Activated CD8-positive, alpha-beta memory T cell treated with anti-CD3 and anti-CD28 coated beads, Interleukin-2, amount 50 U/mL, for 4 hours (primary cell): ENCODE data around the gene C10orf53.
"Not testable (repeated sequence)": the region's sequence is repeated elsewhere in the genome, so short reads cannot be mapped to it uniquely, and the experiment has no call there.

Experiments used
- DNase-seq: peaks from one replicate; pipeline ENCODE4 v3.0.0-alpha.2; 2020

C10orf53 gene

DNA sequence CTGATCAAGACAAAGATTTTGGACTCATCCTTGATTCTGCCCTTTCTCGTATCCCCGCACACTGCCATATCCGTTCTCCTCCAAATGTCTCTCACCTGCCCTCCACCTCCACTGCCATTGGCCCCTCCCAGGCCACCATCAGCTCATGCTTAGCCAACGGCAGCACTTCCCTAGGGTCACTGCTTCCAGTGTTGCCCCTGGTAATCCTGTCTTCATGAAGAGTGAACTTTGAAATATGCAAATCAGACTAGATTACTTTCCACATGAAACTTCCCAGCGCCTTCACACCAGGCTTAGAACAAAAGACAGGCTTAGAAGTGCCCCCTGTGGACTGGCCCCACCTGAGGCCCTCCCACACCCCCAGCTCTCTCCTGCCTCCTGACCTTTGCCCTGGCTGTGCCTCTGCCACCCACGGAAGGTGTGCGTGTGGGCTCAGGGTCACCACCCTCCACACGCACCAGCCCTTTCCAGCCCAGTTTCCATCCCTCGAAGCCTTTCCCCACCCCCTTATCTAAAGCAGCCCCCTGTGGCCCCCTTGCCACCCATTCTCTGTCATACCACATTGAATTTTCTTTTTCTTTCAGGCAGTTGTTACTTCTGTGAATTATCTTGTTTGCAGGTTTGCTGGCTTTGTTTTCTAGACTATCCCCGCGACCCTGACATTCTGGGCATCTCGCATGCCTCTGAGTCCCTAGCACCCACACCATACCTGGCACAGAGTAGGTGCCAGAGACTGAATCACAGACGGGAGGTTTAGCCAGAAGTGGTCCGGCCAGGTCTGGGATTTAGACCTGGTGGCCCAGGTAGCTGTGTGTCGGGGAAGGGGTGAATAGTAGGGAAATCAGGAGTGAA is 26.8 kb upstream of the C10orf53 start:
- no peak for DNase-seq

DNA sequence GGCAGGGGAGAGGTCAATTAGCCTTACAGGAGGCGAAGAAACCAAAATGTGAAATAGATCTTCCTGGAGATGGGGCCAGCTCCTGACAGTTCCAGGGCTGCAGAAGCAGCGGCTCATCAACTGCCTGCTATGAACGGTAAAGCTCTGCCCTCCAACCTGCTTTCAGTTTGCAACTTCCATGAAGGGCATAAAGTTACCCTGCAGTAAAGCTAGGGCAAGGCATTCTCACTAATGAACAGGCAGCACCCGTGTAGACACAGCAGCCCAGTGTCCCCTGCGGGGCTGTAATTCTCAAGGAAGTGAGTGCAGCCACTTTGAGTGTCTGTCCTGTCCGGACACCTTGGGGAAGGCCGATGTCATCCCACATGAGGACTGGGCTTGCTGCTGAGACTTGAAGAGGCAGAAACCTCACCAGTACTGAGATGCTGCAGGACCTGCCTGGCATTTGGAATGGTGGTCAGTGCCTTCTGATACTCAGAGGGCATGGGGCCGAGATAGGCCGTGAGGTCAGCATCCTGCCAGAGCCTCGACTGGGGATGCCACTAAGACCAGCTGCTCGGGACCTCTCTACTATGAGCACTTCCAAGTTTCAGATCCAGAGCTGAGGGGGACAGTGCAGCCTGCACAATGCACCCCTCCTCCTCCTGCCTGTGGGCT is 26.1 kb upstream of the C10orf53 start:
- no peak for DNase-seq

DNA sequence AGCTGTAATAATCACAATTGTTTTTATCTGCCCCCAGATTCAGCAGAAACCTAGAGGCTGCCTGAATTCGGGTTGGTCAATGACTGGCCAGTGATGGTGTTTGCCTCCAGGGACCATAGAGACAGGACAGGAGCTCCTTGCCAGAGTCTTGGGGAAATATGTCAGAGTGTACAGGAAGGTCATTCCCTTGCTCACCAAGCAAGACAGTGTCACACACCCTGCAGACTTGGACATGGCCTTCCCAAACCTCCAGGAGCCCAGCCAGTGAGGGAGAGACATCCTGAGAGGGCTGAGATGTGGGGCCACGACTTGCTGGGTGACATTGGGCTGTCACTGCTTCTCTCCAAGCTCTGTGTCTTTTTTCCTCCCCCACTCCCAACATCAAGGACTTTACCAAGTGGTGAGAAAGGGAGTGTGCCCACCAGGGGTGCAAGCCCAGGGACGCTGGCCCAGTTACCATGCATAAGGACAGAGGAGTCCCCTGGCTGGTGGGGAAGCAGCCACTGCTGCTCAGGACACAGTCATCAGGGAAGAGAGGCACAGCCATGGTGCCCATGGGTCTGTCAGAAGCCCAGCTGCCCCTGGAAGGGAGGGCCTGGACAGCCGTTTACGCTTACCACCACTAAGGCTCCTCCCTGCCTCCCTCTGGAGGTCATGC is 25.3 kb upstream of the C10orf53 start:
- no peak for DNase-seq

DNA sequence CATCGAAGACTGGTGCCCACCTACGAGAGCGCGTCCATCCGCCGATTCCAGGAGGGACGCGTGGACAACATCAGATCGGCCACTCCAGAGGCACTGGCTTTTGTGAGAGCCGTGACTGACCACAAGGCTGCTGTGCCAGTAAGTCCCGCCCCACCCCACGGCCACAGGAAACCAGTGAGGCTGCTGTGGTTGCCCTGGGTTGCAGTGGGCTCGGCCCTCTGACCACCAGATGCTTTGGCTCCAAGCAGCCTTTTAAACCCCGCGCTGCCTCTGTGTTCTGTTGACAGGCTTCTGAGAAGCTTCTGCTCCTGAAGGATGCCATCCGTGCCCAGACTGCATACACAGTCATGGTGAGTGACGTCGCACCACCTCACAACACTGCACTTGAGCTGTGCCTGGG is 24.4 kb upstream of the C10orf53 start:
- DNase-seq = no peak

DNA sequence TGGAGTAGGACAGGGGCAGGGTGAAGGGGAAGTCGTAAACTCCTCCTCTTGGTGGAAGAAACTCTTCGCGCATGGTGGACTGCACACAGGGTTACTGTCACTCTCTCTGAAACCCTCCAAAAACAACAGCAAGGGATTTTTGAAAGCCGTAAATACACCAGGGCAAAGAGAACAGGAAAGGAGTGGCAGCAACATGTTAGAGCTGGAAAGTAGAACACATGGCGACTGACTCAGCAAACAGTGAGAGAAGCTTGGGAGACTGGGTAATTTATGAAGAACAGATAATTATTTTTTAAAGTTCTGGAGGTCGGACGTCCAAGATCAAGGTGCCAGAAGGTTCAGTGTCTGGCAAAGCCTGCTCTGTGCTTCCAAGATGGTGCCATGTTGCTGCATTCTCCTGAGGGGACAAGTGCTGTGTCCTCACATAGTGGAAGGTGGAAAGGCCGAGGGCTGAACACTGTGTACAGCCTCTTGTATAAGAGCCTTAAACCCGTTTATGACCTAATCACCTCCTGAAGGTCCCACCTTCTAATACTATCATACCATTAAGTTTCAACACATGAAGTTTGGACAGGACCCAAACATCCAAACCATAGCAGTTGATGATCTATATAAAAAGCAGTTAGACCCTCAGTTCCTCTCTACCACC is 22.5 kb upstream of the C10orf53 start:
- DNase-seq = no peak

DNA sequence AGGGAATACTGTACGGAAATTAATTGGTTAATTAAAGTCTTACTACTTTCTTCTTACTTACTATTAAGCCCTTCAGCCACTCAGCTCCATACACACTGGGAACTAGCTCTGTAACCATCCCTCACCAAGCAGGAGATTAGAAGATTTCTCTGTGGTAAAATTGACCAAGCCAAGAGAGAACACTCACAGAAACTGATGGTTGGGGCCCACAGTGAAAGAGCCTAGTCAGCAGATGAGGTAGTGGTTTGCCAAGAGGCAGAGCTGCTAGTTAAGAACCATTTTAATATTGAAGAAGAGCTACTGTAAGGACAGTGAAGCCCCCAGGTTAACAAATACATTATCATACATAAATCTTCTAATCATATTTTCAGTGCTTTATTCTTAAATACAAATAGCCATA is 21.8 kb upstream of the C10orf53 start:
- DNase-seq = no peak

DNA sequence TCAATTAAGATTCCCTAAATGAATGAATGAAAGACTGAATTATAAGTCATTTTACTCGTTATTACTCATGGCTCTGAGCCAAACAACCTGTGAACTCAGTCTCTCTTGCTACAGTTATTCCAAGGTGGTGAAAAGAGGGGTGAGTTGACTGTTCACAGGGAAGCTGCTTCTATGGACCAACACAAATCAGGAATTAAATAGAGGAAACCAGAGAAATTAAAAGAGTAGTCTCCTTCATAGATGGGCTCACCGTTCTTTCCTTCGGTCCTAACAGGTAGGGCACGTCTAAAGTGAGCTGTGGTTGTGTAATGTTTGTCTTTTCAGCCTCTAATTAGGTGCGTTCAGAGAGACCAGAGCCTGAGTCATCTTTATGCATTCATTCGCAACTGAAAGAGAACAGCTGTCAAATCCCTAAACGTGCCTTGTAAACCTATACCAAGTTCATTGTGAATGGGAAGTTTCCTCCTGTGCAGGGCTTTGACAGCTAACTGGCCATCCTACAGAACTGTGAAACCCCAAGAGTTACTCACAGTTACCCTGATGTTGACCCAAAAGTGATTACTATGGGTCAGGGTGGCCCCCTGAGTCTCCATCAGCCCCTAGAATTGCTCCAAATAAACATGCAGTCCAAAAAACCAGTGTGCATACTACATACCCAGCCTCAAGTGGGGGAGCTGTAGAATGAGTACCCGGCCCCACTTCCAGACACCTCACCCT is 18.2 kb upstream of the C10orf53 start:
- no peak for DNase-seq

DNA sequence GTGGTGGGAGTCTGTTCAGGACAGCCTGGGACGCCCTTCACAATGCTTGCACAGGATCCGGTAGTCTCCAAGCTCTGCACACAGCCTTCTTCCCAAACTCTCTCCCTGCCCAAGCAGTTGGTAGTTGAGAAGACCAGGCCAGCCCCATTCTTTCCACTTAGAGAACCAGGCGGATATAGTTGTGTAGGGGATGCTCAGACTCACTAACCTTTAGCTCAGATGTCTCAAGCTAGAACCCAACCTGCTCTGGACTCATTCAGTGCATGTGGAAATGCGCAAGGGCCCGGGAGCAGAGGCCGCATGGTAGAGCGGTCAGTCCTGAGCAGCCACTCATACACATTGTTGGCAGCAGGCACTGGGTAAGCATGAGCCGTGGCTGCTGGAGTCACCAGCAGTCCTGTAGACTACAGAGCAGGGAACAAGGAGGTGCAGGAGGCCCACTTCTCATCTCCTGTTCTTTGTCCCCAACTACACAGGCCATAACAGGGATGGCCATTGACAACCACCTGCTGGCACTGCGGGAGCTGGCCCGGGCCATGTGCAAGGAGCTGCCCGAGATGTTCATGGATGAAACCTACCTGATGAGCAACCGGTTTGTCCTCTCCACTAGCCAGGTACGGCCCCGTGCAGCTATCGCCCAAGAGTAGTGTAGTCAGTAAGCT is 17.2 kb upstream of the C10orf53 start:
- DNase-seq = no peak

DNA sequence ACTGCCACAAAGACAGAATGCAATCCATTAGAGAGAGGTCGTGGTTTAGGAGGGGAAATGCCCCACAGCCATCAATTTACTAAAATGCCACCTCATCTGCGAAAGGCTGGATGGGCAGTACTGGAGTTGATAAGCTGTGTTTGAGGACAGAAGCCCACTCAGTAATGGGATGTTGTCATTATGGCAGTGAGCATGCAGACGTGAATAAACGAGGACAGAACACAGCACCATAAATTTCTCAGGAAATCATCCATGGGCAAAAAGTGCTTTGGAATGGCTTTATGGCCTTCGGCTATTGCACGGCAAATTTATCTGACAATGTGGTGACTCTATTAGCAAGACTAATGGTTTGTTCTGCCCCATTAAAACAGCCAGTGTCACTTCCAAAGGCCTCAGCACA is 15.9 kb upstream of the C10orf53 start:
- DNase-seq = no peak

DNA sequence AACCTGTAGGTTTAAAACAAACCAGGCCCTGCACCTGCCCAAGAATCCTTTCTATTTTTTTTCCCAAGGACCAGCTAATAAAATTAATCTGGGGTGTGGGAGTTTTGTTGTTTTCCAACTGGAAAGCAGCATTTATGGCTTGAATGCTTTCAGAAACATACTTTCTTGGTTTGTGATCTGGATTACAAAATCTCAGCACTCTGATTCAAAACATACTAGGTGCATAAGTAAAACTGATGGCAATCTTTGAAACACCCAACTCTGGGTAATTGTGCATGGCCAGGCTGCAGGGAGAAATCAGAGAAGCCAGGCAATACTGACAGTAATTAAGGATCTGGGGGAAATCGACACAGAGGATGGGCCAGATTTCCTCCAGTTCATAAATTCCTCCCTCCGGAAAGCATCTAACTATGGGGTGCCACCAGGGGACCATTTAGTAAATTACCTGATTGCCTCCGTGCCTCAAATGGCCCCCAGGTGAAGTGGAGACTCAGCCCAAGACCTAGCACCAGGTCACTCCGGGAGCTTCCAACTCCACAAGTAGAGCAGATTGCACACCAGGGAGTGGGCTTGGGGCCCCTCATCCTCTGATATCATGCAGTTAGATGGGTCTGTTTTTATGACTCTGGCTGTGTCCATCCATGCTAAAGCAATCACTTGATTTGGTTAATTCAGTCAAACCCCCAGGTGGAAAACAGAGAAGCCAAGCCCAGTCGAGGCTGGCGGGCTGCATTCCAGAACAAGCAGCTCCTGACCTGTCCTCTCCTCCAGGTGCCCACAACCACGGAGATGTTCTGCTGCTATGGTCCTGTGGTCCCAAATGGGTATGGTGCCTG is 15.2 kb upstream of the C10orf53 start:
- DNase-seq = no peak

DNA sequence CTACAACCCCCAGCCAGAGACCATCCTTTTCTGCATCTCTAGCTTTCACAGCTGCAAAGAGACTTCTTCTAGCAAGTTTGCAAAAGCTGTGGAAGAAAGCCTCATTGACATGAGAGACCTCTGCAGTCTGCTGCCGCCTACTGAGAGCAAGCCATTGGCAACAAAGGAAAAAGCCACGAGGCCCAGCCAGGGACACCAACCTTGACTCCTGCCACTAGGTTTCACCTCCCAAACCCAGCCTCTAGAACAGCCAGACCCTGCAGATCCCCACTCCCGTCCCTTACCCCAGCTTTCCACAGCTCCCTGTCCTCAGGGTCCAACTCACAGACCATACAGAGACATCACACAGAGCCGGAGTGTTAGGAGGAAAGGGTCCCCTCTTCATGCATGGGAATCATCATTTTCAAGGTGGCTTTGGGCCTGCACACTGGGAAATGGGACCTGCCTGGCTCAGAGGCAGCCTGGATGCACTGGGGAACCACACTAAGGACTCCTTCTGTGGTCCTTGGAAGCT is 14.6 kb upstream of the C10orf53 start:
- DNase-seq = no peak

DNA sequence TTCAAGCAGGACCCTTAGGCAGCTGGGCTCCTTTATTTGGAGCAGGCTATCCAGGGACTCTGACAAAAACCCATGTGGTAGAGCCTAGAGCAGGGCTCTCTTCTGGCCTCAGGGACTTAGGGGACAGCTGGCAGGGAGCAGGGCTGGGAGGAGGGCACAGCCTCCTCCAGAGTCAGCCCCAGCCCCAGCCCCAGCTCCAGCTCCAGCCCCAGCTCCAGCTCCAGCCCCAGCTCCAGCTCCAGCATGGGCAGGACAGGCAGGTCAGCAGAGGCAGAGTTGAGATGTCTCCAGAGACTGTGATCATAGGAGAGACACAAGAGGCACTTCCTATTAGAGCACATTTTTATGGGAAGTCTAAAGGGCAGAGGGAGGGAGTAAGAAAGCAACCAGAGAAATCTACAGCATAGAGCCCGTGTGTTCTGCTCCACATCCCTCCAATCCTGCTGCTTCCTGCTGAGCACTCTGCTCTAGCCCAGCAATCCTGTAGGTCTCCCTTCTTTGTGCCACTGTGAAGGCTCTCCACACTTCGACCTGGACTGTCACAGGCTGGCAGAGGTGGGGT is 13.3 kb upstream of the C10orf53 start:
- DNase-seq = no peak

DNA sequence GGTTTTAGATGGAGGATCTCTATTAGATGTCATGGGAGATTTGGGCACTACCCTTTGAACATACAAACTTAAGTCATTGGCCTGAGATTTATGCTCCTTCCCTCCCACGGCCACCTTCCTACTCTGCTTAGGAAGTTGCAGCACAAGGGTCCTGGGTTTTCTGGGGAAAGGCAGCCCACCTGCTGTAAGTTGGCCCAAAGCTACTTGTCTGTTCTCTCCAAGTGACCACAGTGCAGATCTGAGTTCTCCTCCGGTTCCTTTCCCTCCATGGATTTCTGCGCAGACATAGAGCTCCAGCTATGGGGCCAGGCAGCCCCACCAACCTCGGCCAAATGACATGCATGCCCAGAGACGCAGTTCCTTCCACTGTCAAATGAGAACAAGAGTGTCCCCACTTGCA is 12.8 kb upstream of the C10orf53 start:
- no peak for DNase-seq

DNA sequence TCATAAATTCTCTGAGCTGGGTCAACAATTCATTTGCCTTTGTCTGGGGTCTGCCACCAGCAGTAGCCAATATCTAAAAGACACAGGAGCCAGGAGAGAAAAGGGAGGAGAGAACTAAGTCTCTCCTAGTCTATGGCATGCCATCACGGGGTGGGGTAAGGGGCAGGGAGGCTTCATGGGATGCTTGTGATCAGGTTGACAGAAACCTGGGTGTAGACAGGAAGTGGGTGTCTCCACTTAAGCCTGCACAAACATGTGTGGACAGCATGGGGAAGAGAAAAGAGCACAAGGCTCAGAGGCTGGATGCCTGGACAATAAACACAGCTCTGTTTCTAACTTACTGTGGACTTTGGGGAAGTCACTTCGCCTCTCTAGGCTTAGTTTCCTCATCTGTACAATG is 11.5 kb upstream of the C10orf53 start:
- no peak for DNase-seq

DNA sequence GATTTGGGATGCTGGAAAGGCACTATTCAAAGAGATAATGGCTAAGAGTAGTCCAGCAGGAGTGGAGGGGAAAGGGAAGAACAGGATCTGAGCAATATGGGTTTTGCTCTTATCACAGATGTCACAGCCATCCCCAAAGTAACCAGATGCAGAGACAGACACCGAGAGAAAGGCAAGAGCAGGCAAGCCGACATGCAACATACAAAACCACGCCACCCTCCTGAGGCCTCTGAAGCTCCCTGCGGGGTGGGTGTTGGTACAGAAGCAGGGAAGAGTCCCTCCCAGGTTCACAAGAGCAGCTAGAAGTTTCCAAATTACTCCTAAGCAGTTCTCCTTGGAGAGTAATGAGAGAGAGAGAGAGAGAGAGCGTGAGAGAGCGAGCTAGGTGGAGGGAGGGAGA is 10.8 kb upstream of the C10orf53 start:
- DNase-seq = no peak

DNA sequence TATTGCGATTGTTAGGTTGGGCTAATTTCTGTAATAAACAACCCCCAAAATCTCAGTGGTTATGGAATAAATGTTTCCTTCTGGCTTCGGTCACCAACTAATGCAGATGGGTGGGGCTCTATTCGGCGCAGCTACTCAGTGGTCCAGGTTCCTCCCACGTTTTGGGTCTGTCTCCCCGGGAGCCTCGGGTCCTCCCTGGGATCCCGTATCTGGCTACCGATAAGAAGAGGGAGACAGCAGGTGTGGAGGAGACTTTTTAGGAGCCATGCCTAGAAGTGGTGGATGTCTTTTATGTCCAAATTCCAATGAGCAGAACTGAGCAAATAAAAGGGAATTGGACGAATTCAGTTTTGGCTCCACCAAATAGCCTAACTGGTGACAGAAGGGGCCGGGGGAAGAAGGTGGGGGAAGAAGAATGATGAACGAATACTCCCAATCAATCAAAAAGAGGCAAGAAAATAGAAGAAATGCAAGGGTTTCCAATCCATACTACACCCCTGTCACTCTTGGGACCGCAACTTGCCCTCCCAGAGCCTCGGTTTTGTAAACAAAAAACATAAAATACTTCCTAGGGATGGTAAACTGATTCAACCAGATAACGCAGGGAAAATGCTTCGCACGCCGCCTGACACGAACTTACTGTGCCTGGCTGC is 498 bp upstream of the C10orf53 start:
- no peak for DNase-seq

DNA sequence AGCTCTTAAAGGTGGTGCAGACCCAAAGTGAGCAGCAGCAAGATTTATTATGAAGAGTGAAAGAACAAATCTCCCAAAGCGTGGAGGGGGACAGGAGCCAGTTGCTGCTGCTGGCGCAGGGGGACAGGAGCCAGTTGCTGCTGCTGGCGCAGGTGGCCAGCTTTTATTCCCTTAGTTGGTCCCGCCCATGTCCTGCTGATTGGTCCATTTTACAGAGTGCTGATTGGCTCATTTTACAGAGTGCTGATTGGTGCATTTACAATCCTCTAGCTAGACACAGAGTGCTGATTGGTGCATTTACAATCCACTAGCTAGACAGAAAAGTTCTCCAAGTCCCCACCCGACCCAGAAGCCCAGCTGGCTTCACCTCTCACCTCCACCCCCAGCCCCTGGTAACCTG is 3.0 kb downstream of the C10orf53 start:
- not testable (repeated sequence) for DNase-seq

DNA sequence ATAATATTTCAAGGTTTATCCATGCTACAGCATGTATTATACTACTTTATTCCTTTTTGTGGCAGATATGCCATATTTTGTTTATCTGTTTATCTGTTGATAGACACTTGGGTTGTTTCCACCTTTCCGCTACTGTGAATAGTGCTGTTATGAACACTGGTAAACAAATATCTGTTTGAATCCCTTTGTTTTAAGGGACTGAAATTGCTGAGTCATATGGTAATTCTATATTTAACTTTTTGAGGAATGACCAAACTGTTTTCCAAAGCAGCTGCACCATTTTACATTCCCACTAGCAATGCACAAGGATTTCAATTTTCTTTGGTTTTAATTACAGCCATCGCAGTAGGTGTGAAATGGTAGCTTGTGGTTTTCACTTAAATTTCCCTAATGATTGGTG is 3.4 kb downstream of the C10orf53 start:
- no peak for DNase-seq

DNA sequence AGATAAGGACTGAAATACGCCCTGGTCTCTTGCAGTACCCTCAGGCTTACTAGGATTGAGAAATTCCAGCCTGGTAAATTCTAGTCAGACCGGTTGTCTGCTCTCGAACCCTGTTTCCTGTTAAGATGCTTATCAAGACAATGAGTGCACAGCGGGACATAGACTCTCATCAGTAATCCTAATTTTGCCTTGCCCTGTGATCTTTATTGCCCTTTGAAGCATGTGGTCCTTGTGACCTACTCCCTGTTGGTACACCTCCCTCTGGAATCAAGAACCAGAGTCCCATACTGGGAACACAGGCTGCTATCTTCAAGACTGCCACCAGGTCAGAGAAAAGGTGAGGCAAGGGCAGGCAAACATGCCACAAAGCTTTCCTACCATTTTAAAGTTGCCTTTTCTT is 7.2 kb downstream of the C10orf53 start:
- DNase-seq = no peak

DNA sequence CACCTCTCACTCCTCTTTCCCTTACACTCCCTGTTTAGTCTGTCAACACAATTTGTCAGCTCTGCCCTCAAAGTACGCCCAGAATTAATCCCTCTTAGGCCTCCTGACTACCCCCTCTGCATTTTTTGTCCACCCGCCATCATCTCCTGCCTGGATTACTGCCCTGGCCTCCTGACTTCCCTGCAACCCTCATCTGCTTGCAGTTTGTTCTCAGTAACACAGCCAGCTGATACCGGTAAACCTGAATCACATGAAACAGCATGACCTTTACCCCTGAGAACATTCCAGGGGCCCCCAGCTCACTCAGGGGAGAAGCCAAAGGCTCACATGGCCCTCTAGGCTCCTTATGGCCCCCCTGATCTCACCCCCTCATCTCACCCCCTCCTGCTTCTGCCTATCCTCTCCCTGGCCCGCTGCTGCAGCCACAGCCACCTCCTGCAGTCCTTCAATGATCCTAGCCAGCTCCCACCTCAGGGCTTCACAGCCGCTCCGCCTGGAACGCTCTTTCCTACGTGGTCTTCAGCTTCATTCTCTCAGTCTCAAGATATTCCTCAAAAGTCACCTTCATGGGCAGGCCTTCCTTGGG is 8.9 kb downstream of the C10orf53 start:
- DNase-seq = no peak
